ENCODE results near the gene FEZ2. TPM values are rescaled to one million over a fixed set of nuclear protein-coding genes. Genes with fewer than 3 reads are reported as not detected.

Gene FEZ2
- total RNA-seq, 2 donors from 2014 or later, result 37.5 to 49.8 TPM

DNA sequence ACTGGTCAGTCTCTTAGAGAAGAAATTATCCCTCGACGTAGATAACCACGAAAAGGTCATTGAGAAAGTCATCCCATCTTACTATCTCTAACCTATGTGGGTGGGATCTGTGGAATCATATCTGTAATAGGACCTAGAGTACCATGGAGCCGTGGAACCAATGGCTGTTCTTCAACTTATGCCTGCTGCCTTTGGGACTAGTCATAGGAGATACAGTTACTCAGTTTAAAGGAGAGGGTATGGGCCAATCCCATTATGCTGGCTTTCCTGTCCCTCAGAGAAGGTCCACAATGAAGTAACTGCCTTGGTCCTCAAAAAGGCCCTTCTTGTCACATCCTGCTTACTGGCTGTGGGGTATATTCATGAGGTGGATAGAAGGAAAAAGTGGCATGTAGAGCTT, 77.5 kb downstream of the FEZ2 start:
- intact Hi-C loops (cut with DNase I), result no loop called here
- no peaks in the 10 kb centered on the region for H3K36me3 ChIP-seq
- H3K27me3 ChIP-seq (replicated peaks; ENCODE audit: insufficient read depth), result no peaks in the 10 kb centered on the region
- no peaks in the 10 kb centered on the region for H3K9me3 ChIP-seq
- no peak overlapping the region for H3K27ac ChIP-seq
- TF ChIP-seq POLR2AphosphoS5 (IDR thresholded peaks at IDR 0.05) (no peak), POLR2A (IDR thresholded peaks at IDR 0.05) (no peak)
- TF ChIP-seq, protein P1, sequence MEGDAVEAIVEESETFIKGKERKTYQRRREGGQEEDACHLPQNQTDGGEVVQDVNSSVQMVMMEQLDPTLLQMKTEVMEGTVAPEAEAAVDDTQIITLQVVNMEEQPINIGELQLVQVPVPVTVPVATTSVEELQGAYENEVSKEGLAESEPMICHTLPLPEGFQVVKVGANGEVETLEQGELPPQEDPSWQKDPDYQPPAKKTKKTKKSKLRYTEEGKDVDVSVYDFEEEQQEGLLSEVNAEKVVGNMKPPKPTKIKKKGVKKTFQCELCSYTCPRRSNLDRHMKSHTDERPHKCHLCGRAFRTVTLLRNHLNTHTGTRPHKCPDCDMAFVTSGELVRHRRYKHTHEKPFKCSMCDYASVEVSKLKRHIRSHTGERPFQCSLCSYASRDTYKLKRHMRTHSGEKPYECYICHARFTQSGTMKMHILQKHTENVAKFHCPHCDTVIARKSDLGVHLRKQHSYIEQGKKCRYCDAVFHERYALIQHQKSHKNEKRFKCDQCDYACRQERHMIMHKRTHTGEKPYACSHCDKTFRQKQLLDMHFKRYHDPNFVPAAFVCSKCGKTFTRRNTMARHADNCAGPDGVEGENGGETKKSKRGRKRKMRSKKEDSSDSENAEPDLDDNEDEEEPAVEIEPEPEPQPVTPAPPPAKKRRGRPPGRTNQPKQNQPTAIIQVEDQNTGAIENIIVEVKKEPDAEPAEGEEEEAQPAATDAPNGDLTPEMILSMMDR (IDR thresholded peaks at IDR 0.05), result no peak
- no peak for DNase-seq (ENCODE audit: low spot score)
- WGBS, result 100% methylated on average over 4 of the region's 4 CpGs
- H3K4me3 ChIP-seq, result no peak overlapping the region
- no peaks in the 10 kb centered on the region for H3K4me1 ChIP-seq (replicated peaks)

DNA sequence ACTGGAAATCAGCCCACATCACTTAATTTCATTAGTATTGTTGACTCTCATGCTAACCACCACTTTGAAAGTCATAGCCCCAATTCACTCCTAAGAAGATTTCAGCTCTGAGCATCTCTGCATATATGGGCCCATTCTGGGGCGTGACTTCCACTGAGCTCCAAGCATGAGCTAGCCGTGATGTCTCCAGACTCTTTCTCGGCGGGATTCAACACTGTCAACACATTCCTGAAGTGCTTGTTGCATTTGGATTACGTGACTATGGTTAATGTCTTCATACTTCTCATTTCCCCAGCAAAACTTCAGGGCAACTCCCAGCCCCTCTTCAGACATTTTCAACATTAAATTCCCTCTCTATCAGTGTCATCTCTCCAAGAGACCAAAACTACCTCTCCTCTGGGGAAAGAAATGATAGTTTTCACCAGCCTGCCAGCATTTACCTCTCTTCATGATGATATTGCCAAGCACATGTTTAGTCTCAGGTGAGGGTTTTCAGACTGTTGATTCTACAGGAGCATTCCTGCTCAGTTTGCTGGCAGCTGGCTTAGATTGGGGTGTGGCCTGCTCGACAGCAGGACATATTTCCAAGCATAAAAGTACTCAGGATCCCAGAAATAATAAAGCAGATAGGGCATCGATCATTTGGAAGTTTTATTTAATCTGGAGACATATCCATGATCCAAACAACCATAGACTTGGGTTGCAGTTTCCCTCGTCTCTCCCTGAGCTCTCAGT, 81.7 kb downstream of the FEZ2 start:
- WGBS, result 80% methylated on average over 8 of the region's 8 CpGs
- H3K4me3 ChIP-seq, result no peak overlapping the region
- H3K36me3 ChIP-seq, result peaks cover 0 to 5% of the 10 kb centered on the region in 2 donors
- DNase-seq (ENCODE audit: low spot score), result no peak
- intact Hi-C loops (cut with DNase I), result loop anchor here (10.0 kb wide), 1 partner anchor 148 kb away; no protein-coding TSS in a partner anchor
- H3K9me3 ChIP-seq, result no peaks in the 10 kb centered on the region
- no peaks in the 10 kb centered on the region for H3K4me1 ChIP-seq (replicated peaks)
- TF ChIP-seq, protein P1 (IDR thresholded peaks at IDR 0.05), result no peak
- TF ChIP-seq POLR2AphosphoS5 (IDR thresholded peaks at IDR 0.05) (no peak), POLR2A (IDR thresholded peaks at IDR 0.05) (no peak)
- H3K27me3 ChIP-seq (replicated peaks; ENCODE audit: insufficient read depth), result no peaks in the 10 kb centered on the region
- H3K27ac ChIP-seq, result no peak overlapping the region

DNA sequence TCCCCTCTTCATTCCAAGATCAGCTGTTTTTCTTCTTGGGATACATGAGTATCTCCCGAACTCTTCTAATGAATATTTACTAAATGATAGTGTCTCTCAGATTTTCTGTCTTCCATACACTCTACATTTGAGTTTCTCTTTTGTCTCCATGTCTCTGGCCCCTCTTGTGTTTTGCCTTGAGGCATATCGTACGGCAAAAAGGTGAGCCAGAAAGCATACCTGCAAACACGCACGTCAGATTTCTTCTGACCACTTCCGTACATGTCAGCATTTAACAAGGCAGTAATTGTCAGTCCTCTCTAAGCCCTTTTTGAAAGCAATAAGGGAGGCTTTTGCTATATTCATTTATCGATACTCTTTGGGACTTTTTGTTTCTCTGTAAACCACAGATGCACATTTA, 82.4 kb downstream of the FEZ2 start:
- no peak overlapping the region for H3K4me3 ChIP-seq
- H3K27me3 ChIP-seq (replicated peaks; ENCODE audit: insufficient read depth), result no peaks in the 10 kb centered on the region
- 78% methylated on average over 7 of the region's 7 CpGs for WGBS
- H3K4me1 ChIP-seq (replicated peaks), result no peaks in the 10 kb centered on the region
- TF ChIP-seq POLR2AphosphoS5 (IDR thresholded peaks at IDR 0.05), result no peak
- TF ChIP-seq, protein P1 (IDR thresholded peaks at IDR 0.05), result no peak
- peaks cover 0 to 5% of the 10 kb centered on the region in 2 donors for H3K36me3 ChIP-seq
- H3K27ac ChIP-seq, result no peak overlapping the region
- H3K9me3 ChIP-seq, result no peaks in the 10 kb centered on the region
- DNase-seq (ENCODE audit: low spot score), result no peak
- intact Hi-C loops (cut with DNase I), result loop anchor here (10.0 kb wide), 1 partner anchor 149 kb away; no protein-coding TSS in a partner anchor

DNA sequence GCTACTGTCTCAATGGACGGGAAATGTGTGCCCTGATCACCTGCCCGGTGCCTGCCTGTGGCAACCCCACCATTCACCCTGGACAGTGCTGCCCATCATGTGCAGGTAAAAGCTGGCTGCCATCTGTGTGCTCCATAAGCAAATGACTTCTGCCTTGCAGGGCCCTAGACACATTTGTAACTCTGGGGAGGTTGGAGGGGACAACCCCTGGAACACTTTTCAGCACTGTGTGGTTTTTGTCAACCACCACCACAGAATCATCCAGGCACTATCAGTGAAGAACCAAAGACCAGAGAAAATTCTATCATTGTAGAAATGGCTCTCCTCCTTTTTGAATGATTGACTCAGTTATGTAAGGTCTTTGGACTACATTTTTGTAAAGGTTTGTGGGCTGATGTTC, 84.3 kb downstream of the FEZ2 start:
- no peaks in the 10 kb centered on the region for H3K4me1 ChIP-seq (replicated peaks)
- intact Hi-C loops (cut with DNase I), result loop anchor here (10.0 kb wide), 1 partner anchor 151 kb away; no protein-coding TSS in a partner anchor
- H3K9me3 ChIP-seq, result no peaks in the 10 kb centered on the region
- H3K27ac ChIP-seq, result no peak overlapping the region
- DNase-seq (ENCODE audit: low spot score), result no peak
- H3K27me3 ChIP-seq (replicated peaks; ENCODE audit: insufficient read depth), result no peaks in the 10 kb centered on the region
- 100% methylated on average over 2 of the region's 2 CpGs for WGBS
- H3K4me3 ChIP-seq, result no peak overlapping the region
- TF ChIP-seq, protein P1 (IDR thresholded peaks at IDR 0.05), result no peak
- TF ChIP-seq POLR2A (IDR thresholded peaks at IDR 0.05), result no peak
- no peak for TF ChIP-seq POLR2AphosphoS5 (IDR thresholded peaks at IDR 0.05)
- H3K36me3 ChIP-seq, result peaks cover 0 to 5% of the 10 kb centered on the region in 2 donors

DNA sequence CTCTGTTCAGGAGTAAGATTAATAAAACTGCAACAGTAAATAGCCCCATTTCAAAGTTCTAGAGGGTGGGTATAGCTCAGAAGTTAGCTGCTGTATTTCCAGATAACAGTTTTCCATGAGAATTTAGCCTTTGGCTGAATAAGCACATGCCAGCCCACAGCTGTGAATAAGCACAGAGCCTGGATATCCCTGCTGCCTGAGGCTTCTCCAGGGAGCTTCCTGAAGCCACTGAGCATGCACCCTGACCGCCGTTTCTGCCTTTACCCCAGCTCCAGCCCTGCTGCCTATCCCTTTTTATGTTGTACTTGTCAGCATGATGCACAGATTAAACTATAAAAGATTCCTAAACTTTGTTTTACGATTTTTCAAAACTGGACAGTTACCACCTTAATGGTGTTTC, 85.3 kb downstream of the FEZ2 start:
- no peaks in the 10 kb centered on the region for H3K27me3 ChIP-seq (replicated peaks; ENCODE audit: insufficient read depth)
- intact Hi-C loops (cut with DNase I), result loop anchor here (10.0 kb wide), 1 partner anchor 152 kb away; no protein-coding TSS in a partner anchor
- no peak overlapping the region for H3K27ac ChIP-seq
- no peak for TF ChIP-seq POLR2A (IDR thresholded peaks at IDR 0.05)
- TF ChIP-seq, protein P1 (IDR thresholded peaks at IDR 0.05), result no peak
- TF ChIP-seq POLR2AphosphoS5 (IDR thresholded peaks at IDR 0.05), result no peak
- H3K4me3 ChIP-seq, result no peak overlapping the region
- H3K9me3 ChIP-seq, result no peaks in the 10 kb centered on the region
- no peak for DNase-seq (ENCODE audit: low spot score)
- no peaks in the 10 kb centered on the region for H3K4me1 ChIP-seq (replicated peaks)
- peaks cover 0 to 5% of the 10 kb centered on the region in 2 donors for H3K36me3 ChIP-seq
- WGBS, result 66% methylated on average over 3 of the region's 3 CpGs
